NCI-H146 (cell line): ENCODE results near the gene PGGHG.

Experiments used
- DNase-seq: peaks from one replicate; lab custom pipeline; 2025; lab: John Stamatoyannopoulos, UW

Gene PGGHG

DNA sequence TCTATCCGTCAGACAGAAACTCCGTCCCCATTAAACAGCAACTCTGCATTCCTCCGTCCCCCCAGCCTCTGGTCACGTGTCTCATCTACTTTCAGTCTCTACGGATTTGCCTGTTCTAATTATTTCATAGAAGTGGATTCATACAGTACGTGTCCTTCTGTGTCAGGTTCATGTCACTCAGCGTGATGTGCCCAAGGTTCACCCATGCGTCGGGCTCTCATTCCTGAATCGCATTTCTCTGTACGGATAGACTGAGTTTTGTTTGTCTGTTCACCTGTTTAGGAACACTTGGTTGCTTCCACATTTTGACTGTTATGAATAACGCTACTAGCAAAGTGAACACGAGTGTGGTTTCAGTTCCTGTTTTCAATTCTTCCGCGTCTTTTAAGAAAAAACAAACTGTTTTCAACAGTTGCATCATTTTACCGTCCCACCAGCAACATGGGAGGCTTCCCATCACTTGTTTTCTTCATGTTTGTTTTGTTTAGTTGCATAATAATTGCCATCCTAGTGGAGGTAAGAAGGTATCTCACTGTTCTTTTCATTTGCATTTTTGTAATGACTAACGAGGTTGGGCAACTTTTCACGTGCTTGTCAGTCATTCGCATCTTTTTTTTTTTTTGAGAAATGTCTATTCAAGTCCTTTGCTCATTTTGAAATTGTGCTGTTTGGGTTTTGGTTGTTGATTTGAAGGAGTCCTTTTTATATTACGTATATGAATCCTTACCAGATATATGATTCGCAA, 19.6 kb upstream of the PGGHG start:
- no peak for DNase-seq

DNA sequence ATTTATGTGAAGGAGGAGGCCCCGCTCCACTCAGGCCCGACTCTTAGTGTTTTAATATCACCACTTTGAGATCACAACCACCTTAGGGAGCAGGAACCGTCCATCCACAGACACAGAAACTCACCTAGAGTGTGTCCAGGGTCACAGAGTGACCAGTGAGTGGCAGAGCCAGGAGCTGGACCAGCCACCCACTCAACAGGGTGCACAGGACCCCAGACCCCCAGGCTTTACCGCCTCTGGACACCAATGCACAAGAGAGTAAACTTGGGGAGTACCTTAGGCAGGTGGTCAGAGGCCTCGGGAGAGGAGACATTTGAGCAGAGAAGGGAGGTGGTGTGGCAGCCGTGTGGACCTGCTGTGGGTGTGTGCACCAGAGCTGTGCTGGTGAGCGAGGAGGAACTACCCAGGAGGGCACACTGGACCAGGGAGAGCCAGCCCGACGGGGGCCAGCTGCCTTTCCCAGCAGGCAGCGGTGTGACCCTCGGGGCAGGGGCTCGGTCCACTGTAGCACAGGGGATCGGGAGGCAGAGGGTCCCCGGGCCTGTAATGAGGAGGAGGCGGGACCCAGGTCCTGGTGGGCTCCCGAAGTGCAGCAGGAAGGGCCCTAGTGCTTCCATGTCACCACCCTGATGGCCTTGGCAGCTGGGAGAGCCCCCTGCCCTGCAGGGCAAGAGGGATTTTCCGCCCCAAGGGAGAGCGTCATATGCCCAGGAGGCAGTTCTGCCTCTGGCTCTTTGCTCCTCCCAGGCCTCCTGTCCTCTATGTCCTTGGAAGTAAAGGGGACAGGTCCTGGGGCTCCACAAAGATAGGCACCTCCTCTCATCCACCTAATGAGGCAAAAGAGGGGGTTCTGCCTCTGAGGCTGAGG, 18.2 kb upstream of the PGGHG start:
- DNase-seq, result no peak

DNA sequence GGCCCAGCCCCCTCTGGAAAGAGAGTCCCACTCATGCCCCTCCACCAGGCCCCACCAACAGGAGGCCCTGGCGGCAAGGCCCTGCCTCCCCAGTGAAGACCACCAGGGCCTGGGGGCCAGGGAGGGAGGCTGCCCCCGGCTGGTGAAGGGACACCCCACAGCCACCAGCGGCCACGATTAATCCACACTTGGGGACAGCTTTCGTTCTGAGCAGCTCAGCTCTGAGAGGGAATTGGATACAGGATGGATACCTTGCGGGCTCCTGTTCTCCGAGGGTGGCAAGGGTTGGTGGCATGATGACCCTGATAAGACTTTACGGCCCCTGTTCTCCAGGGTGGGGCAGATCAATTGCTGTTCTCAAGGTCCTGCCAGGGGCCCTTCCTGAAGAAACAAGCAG, 17.6 kb upstream of the PGGHG start:
- DNase-seq, result no peak

DNA sequence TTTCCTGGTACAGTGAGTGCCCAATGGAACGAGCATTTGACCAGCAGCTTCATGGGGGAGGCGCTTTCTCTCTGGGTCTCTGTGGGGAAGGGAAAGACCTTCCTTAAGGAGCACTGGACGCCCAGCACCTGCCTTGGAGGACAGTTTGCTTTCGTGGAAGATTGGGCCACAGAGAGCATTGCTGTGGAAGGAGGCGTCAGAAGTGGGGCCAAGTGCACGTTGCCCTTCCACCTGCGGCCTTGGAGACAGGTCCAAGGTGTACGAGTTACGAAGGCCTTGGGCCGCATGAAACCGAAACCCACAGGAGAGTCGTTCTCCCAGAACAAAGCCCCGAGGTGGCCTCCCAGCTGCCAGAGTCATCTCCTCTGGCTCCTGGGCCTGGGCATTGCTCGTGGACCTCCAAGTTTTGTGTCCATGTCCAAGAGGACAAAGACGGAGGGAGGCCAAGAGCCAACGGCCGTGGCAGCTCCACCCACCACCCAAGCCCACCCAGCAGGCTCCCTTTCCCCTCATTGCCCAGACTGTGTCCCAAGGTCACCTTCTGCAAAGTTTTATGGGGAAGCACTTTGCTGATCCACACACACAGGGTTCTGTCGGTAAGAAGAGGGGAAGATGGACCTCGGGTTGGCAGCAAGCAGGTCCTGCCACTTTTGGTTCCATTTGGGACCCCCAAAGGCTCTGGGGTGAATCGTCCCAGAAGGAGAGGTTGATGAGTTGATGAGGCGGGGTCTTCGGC, 16.6 kb upstream of the PGGHG start:
- no peak for DNase-seq

DNA sequence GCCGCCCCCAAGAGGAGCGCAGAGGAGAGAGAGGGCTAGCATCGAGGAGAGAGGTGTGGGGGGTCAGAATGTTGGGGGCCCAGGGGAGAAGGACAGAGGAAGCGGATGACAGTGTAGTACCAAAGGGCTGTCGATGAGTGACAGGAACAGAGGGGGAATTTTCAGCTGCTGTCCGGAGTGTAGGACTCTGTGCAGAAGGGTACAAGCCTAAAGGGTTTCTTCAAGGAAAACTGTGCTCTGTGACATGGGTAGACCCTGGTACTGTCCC, 16.1 kb upstream of the PGGHG start:
- DNase-seq, result no peak

DNA sequence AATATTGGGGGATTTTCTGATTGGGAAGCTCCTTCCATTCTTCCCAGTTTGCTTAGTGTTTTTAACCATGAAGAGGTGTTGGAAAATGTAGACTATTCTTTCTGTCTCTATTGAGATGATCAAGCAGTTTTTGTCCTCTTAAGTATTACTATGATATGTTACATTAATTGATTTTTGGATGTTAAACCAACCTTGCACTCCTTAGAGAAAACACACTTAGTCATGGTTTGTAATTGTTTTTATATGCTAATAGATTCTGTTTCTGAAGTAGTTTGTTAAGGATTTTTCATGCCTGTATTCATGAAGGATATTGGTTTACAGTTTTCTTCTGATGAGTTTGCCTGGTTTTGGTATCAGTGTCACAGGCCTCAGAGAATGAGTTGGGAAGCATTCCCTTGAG, 12.7 kb upstream of the PGGHG start:
- no peak for DNase-seq

DNA sequence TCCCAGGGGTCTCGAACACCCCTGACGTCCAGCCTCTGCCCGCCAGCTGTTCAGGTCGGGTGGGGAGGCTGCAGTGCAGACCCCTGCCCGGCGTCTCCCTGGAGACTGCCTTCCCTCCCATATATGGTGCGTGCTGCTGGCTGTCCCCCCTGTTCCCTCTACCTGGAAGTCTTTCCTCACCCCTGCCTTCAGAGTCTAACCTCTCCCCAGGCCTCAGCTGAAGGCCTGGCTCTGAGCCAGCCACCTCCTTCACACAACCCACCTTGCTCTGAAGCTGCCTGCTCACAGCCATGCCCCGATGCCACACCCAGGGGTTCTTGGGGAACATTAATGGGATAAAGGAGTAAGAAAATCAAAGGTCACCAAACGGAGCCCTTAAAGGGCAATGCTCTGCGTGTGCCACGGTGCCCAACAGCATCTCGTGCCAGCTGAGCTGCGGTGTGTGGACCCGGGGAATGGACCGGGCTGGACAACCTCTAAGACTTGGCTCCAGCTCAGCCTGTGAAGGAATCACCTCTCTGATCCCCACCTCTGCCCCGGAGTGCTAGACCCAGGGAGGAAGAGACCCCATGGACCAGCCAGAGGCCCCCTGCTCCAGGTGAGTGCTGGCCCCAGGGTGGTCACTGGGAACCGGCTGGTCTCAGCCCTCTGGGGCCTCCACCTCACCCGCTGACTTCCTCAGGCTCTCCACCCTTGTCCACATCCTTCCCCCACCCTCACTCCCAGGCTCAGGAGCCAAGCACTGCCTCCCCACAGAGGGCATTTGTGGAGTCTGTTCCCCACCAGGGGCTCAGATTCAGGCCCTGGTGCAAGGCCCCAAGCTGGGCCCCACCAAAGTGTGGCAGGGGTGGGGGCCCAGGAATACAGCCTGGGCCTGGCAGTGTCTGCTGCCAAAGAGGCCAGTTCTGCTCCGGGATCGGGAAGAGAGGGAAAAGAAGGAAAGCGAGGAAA, 10.7 kb upstream of the PGGHG start, which contains the start of gene NLRP6:
Gene NLRP6, plus strand, starts transcription at position 407 of the 951 bp plus-strand sequence. Its CDS starts 163 bp downstream, at position 570.
- DNase-seq, result no peak

DNA sequence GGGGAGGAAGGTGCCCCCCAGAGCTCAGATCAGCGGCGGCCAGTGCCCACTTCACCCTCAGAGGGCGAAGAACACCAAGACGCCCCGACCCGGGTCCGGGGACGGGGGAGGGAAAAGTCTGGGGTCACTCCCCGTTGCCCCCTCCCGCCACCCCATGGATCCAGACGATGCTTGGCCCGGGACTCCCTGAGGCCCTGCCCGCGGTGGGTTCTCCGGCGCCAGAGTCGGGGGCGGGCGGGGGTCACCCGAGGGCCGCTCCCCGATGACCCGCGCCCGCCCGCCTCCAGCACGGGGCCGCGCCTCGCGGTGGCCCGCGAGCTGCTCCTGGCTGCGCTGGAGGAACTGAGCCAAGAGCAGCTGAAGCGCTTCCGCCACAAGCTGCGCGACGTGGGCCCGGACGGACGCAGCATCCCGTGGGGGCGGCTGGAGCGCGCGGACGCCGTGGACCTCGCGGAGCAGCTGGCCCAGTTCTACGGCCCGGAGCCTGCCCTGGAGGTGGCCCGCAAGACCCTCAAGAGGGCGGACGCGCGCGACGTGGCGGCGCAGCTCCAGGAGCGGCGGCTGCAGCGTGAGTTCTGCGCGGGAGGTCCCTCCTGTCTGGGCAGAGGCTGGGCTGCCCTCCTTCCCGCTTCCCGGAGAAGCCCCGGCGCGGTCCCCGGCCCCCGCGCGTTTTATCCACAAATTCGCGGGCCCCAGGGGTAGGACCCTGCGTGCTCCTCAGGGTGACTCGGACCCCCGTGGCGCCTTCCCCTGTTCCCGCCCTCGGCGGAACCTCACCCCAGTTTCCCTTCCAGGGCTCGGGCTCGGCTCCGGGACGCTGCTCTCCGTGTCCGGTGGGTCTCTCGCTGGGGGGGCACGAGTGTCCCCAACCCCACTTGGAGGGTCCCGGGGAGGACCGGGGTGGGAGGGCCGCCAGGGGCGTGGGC, 9.6 kb upstream of the PGGHG start:
- DNase-seq, result no peak

DNA sequence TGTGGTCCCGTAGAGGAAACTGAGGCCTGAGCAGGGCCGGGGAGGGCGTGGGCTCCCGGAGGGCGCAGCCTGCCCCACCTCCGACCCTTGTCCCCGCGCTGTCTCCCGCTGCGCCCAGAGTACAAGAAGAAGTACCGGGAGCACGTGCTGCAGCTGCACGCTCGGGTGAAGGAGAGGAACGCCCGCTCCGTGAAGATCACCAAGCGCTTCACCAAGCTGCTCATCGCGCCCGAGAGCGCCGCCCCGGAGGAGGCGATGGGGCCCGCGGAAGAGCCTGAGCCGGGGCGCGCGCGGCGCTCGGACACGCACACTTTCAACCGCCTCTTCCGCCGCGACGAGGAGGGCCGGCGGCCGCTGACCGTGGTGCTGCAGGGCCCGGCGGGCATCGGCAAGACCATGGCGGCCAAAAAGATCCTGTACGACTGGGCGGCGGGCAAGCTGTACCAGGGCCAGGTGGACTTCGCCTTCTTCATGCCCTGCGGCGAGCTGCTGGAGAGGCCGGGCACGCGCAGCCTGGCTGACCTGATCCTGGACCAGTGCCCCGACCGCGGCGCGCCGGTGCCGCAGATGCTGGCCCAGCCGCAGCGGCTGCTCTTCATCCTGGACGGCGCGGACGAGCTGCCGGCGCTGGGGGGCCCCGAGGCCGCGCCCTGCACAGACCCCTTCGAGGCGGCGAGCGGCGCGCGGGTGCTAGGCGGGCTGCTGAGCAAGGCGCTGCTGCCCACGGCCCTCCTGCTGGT, 8.8 kb upstream of the PGGHG start:
- DNase-seq, result peak; percentile 52

DNA sequence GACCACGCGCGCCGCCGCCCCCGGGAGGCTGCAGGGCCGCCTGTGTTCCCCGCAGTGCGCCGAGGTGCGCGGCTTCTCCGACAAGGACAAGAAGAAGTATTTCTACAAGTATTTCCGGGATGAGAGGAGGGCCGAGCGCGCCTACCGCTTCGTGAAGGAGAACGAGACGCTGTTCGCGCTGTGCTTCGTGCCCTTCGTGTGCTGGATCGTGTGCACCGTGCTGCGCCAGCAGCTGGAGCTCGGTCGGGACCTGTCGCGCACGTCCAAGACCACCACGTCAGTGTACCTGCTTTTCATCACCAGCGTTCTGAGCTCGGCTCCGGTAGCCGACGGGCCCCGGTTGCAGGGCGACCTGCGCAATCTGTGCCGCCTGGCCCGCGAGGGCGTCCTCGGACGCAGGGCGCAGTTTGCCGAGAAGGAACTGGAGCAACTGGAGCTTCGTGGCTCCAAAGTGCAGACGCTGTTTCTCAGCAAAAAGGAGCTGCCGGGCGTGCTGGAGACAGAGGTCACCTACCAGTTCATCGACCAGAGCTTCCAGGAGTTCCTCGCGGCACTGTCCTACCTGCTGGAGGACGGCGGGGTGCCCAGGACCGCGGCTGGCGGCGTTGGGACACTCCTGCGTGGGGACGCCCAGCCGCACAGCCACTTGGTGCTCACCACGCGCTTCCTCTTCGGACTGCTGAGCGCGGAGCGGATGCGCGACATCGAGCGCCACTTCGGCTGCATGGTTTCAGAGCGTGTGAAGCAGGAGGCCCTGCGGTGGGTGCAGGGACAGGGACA, 8.0 kb upstream of the PGGHG start:
- DNase-seq, result no peak

DNA sequence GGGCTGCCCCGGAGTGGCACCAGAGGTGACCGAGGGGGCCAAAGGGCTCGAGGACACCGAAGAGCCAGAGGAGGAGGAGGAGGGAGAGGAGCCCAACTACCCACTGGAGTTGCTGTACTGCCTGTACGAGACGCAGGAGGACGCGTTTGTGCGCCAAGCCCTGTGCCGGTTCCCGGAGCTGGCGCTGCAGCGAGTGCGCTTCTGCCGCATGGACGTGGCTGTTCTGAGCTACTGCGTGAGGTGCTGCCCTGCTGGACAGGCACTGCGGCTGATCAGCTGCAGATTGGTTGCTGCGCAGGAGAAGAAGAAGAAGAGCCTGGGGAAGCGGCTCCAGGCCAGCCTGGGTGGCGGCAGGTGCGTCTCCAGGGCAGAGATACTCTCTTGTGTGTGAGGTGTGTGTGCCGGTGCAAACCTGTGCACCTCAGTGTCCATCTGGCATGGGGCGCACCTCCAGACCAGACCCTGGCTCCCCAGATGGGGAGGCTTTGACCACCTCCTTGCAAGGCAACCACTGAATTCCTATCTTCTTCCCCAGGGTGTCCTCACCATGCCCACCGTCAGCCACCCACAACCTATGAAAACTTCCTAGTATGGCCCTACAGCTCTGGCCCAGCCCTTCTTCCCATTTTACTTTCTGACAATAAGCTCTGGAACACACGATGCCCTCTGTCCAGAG, 7.3 kb upstream of the PGGHG start:
- no peak for DNase-seq

DNA sequence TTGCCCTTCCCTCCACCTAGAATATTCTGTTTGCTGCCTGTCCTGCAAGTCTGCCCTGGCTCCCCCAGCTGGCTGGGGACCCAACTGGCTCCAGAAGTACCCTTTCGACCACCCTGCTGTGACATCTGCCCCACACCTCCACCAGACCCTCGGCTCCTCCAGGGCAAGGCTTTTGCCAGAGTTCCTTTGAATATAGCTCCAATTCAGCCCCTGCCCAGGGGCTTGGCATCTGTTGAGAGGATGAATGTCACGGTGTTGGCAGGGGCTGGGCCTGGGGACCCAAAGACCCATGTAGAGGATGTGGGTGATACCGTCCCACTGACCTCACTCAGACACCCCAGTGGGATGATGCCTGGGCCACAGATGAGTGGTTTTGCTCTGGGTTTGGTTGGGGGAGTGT, 6.8 kb upstream of the PGGHG start:
- DNase-seq, result no peak

DNA sequence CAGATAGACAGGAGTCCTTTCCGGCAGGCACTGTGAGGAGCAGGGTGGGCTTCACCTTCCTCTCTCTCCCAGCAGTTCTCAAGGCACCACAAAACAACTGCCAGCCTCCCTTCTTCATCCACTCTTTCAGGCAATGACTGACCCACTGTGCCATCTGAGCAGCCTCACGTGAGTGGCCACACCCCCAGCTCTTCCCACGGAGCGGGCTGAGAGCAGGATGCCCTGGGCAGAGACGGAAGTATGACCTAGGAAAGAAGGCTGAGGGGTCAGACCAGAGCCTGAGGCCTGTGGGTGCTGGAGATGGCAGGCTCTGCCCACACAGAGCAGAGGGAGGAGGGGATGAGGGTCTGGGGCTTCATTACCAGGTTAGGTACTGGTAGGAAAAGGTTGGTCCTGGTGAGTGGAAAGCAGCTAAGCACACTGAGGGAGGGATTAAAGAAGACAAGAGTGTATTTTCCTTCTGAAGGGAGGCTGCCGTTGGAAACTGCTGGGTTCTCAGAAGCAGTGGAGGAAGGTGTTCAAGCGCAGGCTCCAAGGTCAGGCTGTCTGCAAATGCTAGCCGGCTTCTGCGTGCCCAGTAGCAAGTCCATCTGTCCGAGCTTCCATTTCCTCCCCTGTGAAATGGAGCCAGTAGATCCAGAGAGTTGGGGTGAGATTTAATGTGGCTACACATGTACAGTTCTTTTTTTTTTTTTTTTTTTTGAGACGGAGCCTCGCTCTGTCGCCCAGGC, 6.1 kb upstream of the PGGHG start:
- DNase-seq, result no peak

DNA sequence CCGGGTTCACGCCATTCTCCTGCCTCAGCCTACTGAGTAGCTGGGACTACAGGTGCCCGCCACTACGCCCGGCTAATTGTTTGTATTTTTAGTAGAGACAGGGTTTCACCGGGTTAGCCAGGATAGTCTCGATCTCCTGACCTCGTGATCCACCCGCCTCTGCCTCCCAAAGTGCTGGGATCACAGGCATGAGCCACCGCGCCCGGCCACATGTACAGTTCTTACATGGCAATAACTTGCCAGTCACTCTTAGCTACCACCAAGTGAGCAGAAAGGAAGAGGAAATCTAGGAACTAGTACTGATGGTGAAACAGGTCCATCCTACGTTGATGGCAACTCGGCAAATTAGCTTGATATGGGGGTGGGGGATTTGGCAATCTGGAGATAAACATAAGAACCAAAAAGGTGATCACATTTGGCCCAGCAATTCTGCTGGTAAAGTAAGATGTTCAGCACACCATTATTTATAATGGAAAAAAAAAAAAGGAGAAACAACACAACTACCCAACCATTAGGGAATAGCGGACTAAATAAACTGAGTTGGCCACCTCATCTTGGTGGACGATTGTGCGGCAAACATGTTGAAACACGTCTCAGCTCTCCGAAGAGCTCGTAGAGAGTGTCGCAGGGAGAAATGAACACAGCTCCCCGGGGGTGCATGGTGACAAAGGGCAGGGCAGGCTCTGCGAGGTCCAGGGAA, 5.4 kb upstream of the PGGHG start:
- DNase-seq, result no peak

DNA sequence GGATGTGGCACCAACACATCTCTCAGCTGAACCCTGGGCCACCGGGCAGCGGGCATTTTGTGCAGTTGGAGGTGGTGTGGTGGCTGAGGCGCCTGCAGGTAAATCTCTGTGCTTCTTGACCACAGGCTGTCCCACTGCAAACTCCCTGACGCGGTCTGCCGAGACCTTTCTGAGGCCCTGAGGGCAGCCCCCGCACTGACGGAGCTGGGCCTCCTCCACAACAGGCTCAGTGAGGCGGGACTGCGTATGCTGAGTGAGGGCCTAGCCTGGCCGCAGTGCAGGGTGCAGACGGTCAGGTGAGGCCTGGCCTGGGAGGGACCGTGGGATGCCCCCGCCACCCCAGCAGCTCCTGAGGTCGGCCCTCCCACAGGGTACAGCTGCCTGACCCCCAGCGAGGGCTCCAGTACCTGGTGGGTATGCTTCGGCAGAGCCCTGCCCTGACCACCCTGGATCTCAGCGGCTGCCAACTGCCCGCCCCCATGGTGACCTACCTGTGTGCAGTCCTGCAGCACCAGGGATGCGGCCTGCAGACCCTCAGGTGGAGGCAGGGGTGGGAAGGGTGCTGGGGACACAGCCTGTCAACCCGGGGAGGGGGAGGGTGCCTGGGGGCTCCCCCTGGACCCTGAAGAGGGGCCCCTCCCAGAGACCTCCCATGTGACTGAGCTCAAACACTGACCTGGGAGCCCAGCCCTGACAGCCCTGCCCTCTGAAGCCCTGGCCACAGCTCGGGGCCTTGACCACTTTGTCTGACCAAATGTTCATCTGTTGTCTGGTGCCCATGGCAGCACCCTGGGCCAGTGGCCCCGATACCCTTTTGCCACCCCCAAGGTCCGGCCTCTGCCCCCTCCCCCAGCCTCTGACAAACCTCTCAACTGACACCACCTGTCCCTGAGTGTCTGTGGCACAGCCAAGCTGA, 4.6 kb upstream of the PGGHG start:
- DNase-seq, result no peak
